ES-I3 (cell line): ENCODE results near the gene SUGT1.
A peak's percentile ranks its signal among the peaks of the same experiment; 100 is the strongest.

ENCODE experiments used
- H3K36me3 ChIP-seq: 2 replicates; pipeline ENCODE4 v1.6.1; 2013; ENCODE audit warnings: mild to moderate bottlenecking, low read length, control low read depth, moderate library complexity; ENCODE audit not compliant: insufficient read depth
- H3K4me1 ChIP-seq: 2 replicates; pipeline ENCODE4 v1.6.1; 2013; ENCODE audit warnings: mild to moderate bottlenecking, control low read depth, low read length; ENCODE audit not compliant: insufficient read depth
- H3K9ac ChIP-seq: 2 replicates; pipeline ENCODE4 v1.6.1; 2013; ENCODE audit warnings: low read depth, mild to moderate bottlenecking, low read length, moderate library complexity
- H3K9me3 ChIP-seq: 2 replicates; pipeline ENCODE4 v1.6.1; 2013; ENCODE audit warnings: mild to moderate bottlenecking, low read length, moderate library complexity; ENCODE audit not compliant: control insufficient read depth, insufficient read depth

Gene SUGT1

DNA sequence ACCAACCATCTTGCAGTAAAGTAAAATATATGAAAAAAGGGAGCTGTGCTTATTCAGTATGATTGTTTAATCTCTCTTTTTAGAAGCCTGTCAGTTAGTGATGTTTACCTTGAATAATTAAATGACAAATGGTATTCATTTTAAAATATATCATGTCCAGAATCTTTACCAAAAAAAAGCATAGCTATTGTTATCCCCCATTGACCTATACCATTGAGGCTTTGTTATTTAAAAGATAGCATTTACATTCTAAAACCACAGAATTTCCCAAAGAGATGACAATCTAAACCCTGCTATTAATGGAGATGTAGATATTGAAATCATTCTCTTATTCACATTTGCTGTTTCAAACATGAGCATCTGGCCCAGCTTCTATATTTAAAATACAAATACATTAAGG, 84.8 kb downstream of the SUGT1 start:
- Histone ChIP-seq H3K9ac (no peak overlapping the region), H3K9me3 (no peaks in the 10 kb centered on the region), H3K36me3 (0 out of 2 replicates have a peak, but pooled peaks cover 2% of the 10 kb centered on the region), H3K4me1 (peaks cover 24% of the 10 kb centered on the region)

DNA sequence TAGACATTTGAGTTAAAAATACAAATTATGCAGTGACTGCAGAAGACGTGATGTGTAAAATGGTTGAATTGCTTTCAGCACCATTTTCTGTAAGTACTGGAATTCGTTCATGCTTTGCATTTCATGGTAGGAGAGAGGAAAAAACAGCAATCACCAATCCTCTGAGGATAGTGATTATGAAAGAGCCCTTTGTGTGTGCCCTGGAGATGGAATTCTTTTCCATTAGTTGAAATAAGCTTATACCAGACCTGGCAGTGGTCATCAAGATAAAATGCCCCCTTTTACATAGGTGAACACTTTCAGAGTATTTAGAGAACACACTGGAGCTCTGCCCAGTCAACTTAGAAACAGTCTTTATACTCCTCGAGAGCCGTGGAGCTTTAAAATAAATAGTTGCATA, 85.3 kb downstream of the SUGT1 start:
- peaks cover 24% of the 10 kb centered on the region for H3K4me1 ChIP-seq
- H3K36me3 ChIP-seq: 0 out of 2 replicates have a peak, but pooled peaks cover 2% of the 10 kb centered on the region
- H3K9ac ChIP-seq: peak overlapping the region; percentile 72; the same call in 1 of the 2 replicates
- no peaks in the 10 kb centered on the region for H3K9me3 ChIP-seq

DNA sequence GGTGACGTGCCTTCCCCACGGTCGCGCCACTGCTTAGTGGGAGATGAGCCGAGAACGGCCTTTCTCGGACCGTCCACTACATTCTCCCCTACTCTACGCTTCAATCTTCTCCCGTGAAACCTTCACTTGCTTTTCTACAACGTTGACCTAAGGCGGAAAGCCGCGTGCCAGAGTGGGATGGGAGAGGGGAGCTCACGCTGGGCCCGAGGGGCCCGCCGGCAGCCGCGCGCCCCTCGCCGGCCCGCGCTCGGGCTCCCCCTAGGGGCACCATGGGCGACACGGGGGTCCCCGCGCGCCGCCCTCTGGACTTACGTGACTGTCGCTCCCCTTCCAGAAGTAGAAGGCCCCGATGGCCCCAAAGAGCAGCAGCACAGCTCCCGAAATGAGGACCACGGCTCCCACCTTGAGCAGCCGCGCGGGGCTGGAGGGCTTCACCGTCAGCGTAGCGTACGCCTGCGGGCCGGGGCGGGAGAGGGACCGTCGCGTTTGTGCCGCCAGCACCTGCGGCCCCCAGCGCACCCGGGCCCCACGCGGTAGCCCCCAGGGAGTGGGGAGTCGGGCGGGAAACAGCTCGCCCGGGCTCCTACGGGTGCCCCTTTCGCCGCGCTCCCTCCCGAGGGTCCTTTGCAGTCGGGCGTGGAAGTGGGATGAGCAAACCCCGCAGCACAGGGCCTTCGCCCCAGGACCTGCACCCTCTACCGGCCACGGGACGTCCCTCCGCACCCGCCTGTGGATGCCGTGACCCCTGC, 86.3 kb downstream of the SUGT1 start:
- 0 out of 2 replicates have a peak, but pooled peaks cover 1% of the 10 kb centered on the region for H3K36me3 ChIP-seq
- peaks cover 24% of the 10 kb centered on the region for H3K4me1 ChIP-seq
- H3K9ac ChIP-seq: peak overlapping the region; percentile 72
- no peaks in the 10 kb centered on the region for H3K9me3 ChIP-seq

DNA sequence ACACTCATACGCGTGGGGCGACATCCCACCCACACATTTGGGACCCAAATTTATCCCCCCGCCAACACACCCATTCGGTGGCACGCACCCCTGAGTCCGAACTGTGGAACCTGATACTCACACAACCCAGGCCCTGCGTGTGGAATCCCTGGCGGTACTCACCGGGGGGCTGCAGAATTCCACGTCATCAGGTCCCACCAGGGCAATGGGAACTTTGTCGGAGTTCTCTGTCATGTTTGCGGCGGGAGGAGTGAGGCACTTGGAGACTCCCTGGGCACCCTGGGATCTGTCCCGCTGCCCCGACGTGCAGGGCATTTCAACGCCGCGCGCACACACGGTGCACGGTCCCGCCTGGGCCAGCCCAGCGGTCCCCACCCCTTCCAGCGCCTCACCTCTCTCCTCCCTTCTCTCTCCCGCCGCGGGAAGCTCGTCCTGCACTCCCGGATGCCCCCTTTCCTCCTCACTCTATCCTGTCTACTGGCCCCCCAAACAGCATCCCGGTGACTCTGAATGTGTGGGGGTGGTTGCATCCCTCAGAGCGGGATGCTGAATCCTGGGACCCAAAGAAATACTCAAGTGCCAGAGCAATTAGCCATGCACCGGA, 86.9 kb downstream of the SUGT1 start, which contains the start of gene CNMD:
Gene CNMD (minus strand): TSS at position 353 of the 604 bp plus-strand sequence. CDS start 119 bp downstream, at position 234.
- no peaks in the 10 kb centered on the region for H3K36me3 ChIP-seq
- peaks cover 24% of the 10 kb centered on the region for H3K4me1 ChIP-seq
- peak within 1 kb of the TSS; percentile 72 for H3K9ac ChIP-seq
- H3K9me3 ChIP-seq: no peaks in the 10 kb centered on the region

DNA sequence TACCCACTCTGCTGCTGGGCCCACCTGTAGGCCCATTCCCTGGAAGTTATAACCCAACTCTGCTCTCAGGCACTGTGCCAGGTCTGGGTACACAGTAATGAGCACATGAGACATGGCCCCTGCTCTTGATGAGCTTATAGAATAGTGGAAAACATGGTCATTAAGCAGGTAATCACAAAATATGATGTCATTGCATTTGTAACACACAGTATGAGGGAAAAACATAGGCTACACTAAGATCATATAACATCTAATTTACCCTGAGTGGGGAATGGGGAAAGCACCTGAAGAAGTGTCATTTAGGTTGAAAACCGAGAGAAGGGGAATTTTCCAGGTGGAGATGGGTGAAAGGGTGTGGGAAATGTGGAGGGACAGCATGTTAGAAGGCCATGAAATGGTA, 90.9 kb downstream of the SUGT1 start:
- Histone ChIP-seq H3K9ac (no peak overlapping the region), H3K4me1 (peaks cover 6% of the 10 kb centered on the region; the same call in 1 of the 2 replicates), H3K36me3 (no peaks in the 10 kb centered on the region), H3K9me3 (no peaks in the 10 kb centered on the region)

DNA sequence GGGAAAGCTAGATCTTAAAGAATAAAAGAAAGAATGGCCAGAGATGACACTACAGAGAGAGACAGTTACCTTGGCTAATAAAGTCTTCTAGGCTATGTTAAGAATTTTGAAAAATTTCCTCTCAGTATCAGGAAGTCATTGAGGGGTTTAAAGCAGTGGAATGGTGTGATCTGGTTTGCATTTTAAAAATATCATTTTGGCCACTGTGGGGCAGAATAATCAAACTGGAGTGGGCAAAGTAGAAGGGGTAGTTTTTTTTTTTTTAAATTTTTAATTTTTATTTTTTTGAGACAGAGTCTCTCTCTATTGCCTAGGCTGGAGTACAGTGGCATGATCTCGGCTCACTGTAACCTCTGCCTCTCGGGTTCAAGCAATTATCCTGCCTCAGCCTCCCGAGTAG, 91.4 kb downstream of the SUGT1 start:
- Histone ChIP-seq H3K9ac (no peak overlapping the region), H3K4me1 (peaks cover 6% of the 10 kb centered on the region; the same call in 1 of the 2 replicates), H3K36me3 (no peaks in the 10 kb centered on the region), H3K9me3 (no peaks in the 10 kb centered on the region)

DNA sequence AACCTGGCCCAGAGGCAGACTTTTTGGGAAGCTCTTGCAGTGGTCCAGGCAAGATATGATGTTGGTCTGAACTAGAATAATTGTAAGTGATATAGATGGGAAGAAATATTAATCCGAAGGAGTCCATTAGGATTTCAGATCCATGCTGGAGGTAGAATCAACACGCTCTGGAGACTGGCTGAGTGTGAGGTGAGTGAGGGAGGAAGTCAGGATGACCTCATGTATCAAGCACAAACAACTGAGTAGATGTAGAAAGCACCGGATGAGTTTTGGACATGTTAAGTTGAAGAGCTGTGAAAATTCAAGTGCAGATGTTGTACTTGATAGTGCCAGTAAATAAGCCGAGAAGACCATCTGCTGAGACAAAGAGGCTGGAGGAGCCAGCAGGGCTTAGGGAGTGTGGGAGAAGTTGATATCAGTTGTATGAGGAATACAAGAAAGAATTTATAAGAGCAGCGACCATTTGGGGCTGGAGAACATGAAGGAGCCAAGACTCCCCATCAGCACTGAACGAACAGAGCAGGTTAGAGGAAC, 92.3 kb downstream of the SUGT1 start:
- H3K4me1 ChIP-seq: peaks cover 6% of the 10 kb centered on the region; the same call in 1 of the 2 replicates
- H3K9ac ChIP-seq: no peak overlapping the region
- no peaks in the 10 kb centered on the region for H3K9me3 ChIP-seq
- no peaks in the 10 kb centered on the region for H3K36me3 ChIP-seq

DNA sequence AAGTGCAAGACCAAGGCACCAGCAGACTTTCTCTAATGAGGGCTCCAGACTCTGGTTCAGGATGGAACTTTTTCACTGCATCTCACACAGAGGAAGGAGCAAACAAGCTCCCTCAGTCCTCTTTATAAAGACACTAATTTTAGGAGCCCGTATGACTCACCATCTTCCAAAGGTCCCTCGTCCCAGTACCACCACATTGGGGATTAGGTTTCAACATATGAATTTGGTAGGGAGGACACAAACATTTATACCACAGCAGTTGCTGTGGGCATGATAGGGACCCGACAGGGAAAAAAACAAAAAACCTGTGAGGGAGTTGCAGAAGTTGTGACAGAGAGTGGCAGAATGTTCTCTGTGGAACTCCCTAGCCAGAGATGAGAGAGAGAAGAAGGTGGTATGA, 93.5 kb downstream of the SUGT1 start:
- H3K36me3 ChIP-seq: no peaks in the 10 kb centered on the region
- no peaks in the 10 kb centered on the region for H3K9me3 ChIP-seq

DNA sequence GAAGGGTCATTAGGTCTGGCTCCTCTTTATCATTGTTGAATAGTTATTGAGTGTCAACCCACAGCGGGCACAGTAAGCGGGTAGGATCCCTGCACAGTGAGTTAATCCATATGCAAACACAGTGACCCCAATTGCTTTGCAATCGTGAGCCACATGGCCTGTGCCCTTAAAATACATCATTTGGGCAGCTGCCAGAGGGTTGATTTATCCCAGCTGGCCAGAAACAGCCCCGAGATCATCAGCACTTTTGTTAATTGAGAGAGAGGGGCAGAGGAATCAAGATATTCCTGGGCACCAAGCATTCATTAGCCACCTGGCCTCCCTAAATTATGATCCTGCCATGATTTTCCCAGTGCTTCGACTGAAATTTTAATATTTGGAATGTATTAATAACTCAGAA, 96.8 kb downstream of the SUGT1 start:
- H3K9ac ChIP-seq: no peak overlapping the region
- no peaks in the 10 kb centered on the region for H3K36me3 ChIP-seq
- no peaks in the 10 kb centered on the region for H3K9me3 ChIP-seq
- H3K4me1 ChIP-seq: no peaks in the 10 kb centered on the region; the same call in 1 of the 2 replicates

More for the DNA sequence above, 93.5 kb downstream of the SUGT1 start:
- H3K4me1 ChIP-seq: no peaks in the 10 kb centered on the region; the same call in 1 of the 2 replicates
- no peak overlapping the region for H3K9ac ChIP-seq
